ENCODE measurements around the gene FNBP1. TPM values are rescaled to one million over a fixed set of nuclear protein-coding genes. Genes with fewer than 3 reads are reported as not detected.
A peak's percentile ranks its signal among the peaks of the same experiment; 100 is the strongest.
"Not testable (repeated sequence)": the region's sequence is repeated elsewhere in the genome, so short reads cannot be mapped to it uniquely, and the experiment has no call there.

FNBP1 gene
- total and polyA plus RNA-seq, 4 donors = 16.0 to 94.3 (median 29.5) TPM

DNA sequence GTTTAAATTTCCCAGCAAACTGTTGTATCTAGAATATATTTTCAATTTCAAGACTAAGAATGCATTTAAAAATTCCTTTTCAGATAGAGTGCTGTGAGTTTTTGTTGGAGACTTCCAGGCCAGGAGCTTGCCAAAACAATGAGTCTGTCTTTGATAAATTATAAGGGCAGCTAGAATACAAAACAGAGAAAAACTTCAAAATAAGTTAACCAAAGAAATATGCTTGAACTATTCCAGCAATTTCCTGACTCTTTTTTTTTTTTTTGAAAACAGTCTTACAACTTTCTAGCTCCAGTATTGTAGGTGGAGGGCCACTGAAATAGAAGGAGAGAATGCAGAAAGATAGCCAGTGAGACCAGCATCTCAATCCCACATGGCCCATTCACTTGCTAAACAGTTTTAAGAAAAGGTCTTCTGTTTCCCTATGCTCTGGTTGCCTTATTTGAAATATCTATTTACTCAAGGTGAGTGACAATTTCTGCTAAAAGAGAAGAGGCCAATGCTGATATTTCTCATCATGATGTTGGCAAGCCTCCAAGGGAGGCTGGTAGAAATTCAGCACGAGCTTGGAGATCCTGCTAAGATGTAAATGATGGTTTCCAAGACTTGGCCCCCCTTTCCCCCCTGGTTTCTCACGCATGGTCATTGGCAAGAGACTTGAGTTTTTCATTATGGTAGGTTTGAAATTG, 104.6 kb downstream of the FNBP1 start:
- DNase-seq (peak in 2 of 3 donors; percentile 33 to 35), ATAC-seq (ENCODE audit: insufficient read depth, low FRiP score) (no peak)
- H3K9ac ChIP-seq (ENCODE audit: insufficient read depth in 1 of 2, low read length in 2 of 2) = no peak overlapping the region
- no peaks in the 10 kb centered on the region for H3K27me3 ChIP-seq (ENCODE audit: control insufficient read depth in 3 of 3, insufficient read depth in 3 of 3, low read length in 2 of 3)
- no peak overlapping the region for H3K27ac ChIP-seq (ENCODE audit: low read depth in 1 of 2, low read length in 1 of 2)
- peaks cover 0 to 11% (median 2%) of the 10 kb centered on the region in 5 donors for H3K4me1 ChIP-seq (ENCODE audit: control insufficient read depth in 5 of 5, insufficient read depth in 5 of 5, low read length in 5 of 5)
- WGBS, 2 donors = 24 to 41% methylated on average over 2 of the region's 2 CpGs
- H3K9me3 ChIP-seq (ENCODE audit: control insufficient read depth in 4 of 4, insufficient read depth in 3 of 4, low read length in 3 of 4) = peaks cover 0 to 8% (median 0%) of the 10 kb centered on the region in 4 donors
- TF ChIP-seq, protein P1, sequence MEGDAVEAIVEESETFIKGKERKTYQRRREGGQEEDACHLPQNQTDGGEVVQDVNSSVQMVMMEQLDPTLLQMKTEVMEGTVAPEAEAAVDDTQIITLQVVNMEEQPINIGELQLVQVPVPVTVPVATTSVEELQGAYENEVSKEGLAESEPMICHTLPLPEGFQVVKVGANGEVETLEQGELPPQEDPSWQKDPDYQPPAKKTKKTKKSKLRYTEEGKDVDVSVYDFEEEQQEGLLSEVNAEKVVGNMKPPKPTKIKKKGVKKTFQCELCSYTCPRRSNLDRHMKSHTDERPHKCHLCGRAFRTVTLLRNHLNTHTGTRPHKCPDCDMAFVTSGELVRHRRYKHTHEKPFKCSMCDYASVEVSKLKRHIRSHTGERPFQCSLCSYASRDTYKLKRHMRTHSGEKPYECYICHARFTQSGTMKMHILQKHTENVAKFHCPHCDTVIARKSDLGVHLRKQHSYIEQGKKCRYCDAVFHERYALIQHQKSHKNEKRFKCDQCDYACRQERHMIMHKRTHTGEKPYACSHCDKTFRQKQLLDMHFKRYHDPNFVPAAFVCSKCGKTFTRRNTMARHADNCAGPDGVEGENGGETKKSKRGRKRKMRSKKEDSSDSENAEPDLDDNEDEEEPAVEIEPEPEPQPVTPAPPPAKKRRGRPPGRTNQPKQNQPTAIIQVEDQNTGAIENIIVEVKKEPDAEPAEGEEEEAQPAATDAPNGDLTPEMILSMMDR (IDR thresholded peaks at IDR 0.05; ENCODE audit: control extremely low read depth, extremely low read depth) = no peak
- H3K36me3 ChIP-seq (ENCODE audit: control insufficient read depth in 4 of 4, insufficient read depth in 4 of 4, low read length in 4 of 4) = peaks cover 2 to 10% (median 3%) of the 10 kb centered on the region in 4 donors
- no peak overlapping the region for H3K4me3 ChIP-seq

DNA sequence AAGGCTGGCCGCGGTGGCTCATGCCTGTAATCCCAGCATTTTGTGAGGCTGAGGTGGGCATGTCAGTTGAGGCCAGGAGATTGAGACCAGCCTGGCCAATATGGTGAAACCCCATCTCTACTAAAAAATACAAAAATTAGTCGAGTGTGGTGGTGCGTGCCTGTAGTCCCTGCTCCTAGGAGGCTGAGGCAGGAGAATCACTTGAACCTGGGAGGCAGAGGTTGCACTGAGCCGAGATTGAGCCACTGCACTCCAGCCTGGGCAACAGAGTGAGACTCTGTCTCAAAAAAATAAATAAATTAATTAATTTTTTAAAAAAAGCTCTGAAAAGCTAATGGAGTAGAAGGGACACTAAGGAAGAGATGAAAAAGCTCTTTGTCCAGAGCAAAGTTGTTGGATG, 105.1 kb downstream of the FNBP1 start:
- WGBS, 2 donors = 90 to 92% methylated on average over 5 of the region's 5 CpGs
- not testable (repeated sequence) for DNase-seq; H3K9ac ChIP-seq (ENCODE audit: insufficient read depth in 1 of 2, low read length in 2 of 2)

DNA sequence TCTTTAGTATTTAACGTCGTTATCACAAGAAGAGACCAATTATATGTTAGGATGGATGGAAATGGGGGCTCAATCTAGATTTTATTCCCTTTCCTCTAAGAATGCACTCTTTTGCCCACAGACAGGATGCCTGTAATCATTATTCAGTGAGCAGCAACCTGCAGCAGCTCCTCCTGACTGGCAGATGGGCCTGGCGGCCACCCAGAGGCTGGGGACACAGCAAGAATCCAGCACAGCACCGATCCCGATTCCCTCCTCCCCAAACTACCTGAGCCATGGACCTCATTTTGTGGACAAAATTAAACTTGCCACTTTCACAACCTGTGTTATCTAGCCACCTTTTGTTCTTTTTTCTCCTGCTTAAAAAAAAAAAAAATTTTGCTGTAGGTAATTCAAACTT, 106.8 kb downstream of the FNBP1 start:
- WGBS, 2 donors = 73 to 80% methylated on average over 5 of the region's 5 CpGs
- Histone ChIP-seq H3K9me3 (ENCODE audit: control insufficient read depth in 4 of 4, insufficient read depth in 3 of 4, low read length in 3 of 4) (no peaks in the 10 kb centered on the region), H3K27me3 (ENCODE audit: control insufficient read depth in 3 of 3, insufficient read depth in 3 of 3, low read length in 2 of 3) (no peaks in the 10 kb centered on the region), H3K9ac (ENCODE audit: insufficient read depth in 1 of 2, low read length in 2 of 2) (no peak overlapping the region), H3K4me3 (no peak overlapping the region), H3K36me3 (ENCODE audit: control insufficient read depth in 4 of 4, insufficient read depth in 4 of 4, low read length in 4 of 4) (no peaks in the 10 kb centered on the region), H3K27ac (ENCODE audit: low read depth in 1 of 2, low read length in 1 of 2) (no peak overlapping the region), H3K4me1 (ENCODE audit: control insufficient read depth in 5 of 5, insufficient read depth in 5 of 5, low read length in 5 of 5) (peaks cover 3 to 21% (median 8%) of the 10 kb centered on the region in 5 donors)
- DNase-seq (no peak), ATAC-seq (ENCODE audit: insufficient read depth, low FRiP score) (no peak)
- TF ChIP-seq, protein P1 (IDR thresholded peaks at IDR 0.05; ENCODE audit: control extremely low read depth, extremely low read depth) = no peak

More for the DNA sequence above, 105.1 kb downstream of the FNBP1 start:
- H3K36me3 ChIP-seq (ENCODE audit: control insufficient read depth in 4 of 4, insufficient read depth in 4 of 4, low read length in 4 of 4); H3K27ac ChIP-seq (ENCODE audit: low read depth in 1 of 2, low read length in 1 of 2); H3K9me3 ChIP-seq (ENCODE audit: control insufficient read depth in 4 of 4, insufficient read depth in 3 of 4, low read length in 3 of 4); H3K4me3 ChIP-seq; ATAC-seq (ENCODE audit: insufficient read depth, low FRiP score); H3K27me3 ChIP-seq (ENCODE audit: control insufficient read depth in 3 of 3, insufficient read depth in 3 of 3, low read length in 2 of 3): not testable (repeated sequence)
- peaks cover 0 to 13% (median 3%) of the 10 kb centered on the region in 5 donors for H3K4me1 ChIP-seq (ENCODE audit: control insufficient read depth in 5 of 5, insufficient read depth in 5 of 5, low read length in 5 of 5)

DNA sequence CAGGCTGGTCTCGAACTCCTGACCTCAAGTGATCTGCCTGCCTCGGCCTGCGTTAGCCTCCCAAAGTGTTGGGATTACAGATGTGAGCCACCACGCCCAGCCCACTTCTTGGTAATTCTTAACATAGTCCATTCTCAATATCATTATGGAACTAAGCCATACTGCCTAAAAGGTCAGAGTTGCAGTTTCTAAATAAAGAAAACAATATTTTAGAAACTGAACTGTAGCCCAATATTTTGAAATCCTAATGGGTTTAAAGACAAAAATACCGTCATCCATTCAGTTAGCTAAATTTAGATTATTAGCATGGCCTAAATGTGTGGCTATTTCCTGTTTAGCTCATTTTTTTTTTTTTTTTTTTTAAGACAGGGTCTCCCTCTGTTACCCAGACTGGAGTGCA, 108.2 kb downstream of the FNBP1 start:
- TF ChIP-seq, protein P1 (IDR thresholded peaks at IDR 0.05; ENCODE audit: control extremely low read depth, extremely low read depth) = no peak
- Histone ChIP-seq H3K9ac (ENCODE audit: insufficient read depth in 1 of 2, low read length in 2 of 2) (no peak overlapping the region), H3K27ac (ENCODE audit: low read depth in 1 of 2, low read length in 1 of 2) (peak overlapping the region in 1 of 2 donors; percentile 60), H3K27me3 (ENCODE audit: control insufficient read depth in 3 of 3, insufficient read depth in 3 of 3, low read length in 2 of 3) (no peaks in the 10 kb centered on the region), H3K4me3 (no peak overlapping the region), H3K4me1 (ENCODE audit: control insufficient read depth in 5 of 5, insufficient read depth in 5 of 5, low read length in 5 of 5) (peaks cover 3 to 21% (median 8%) of the 10 kb centered on the region in 5 donors), H3K9me3 (ENCODE audit: control insufficient read depth in 4 of 4, insufficient read depth in 3 of 4, low read length in 3 of 4) (no peaks in the 10 kb centered on the region), H3K36me3 (ENCODE audit: control insufficient read depth in 4 of 4, insufficient read depth in 4 of 4, low read length in 4 of 4) (peaks cover 0 to under 1% (median 0%) of the 10 kb centered on the region in 4 donors)
- DNase-seq = peak in 1 of 3 donors; percentile 19
- ATAC-seq (ENCODE audit: insufficient read depth, low FRiP score) = no peak
- WGBS, 2 donors = 58 to 67% methylated on average over 5 of the region's 5 CpGs
